Nephron (organoid): Measurements from ENCODE around the gene FAM168A.

Experiments
- H3K27ac Mint-ChIP-seq, 3 experiments: 2 replicates each; pipeline ENCODE4 v1.8.0; 2020; ENCODE audit warnings: mixed read lengths in 3 of 3, mild to moderate bottlenecking in 2 of 3, moderate library complexity in 1 of 3
- H3K27me3 Mint-ChIP-seq: 2 replicates; pipeline ENCODE4 v1.8.0; 2021; ENCODE audit warnings: low read depth, mild to moderate bottlenecking, moderate library complexity, mixed read lengths
- H3K36me3 Mint-ChIP-seq: 2 replicates; pipeline ENCODE4 v1.8.0; 2020; ENCODE audit warnings: low read depth, mixed read lengths
- H3K4me1 Mint-ChIP-seq: 2 replicates; pipeline ENCODE4 v1.8.0; 2020; ENCODE audit warnings: mixed read lengths
- H3K4me3 Mint-ChIP-seq, 3 experiments: 2 replicates each; pipeline ENCODE4 v1.8.0; 2020; ENCODE audit warnings: mild to moderate bottlenecking in 3 of 3, mixed read lengths in 3 of 3, moderate library complexity in 2 of 3
- H3K9me3 Mint-ChIP-seq: 2 replicates; pipeline ENCODE4 v1.8.0; 2020; ENCODE audit warnings: mixed read lengths
- TF ChIP-seq, protein P1 (sequence below), 3 experiments: fragments of 200-600 bp; sonication (generic); IDR thresholded peaks; one replicate each; pipeline ENCODE4 v1.5.0; 2021; ENCODE audit warnings: antibody characterized with exemption in 3 of 3; ENCODE audit not compliant: unreplicated experiment in 3 of 3

FAM168A gene

DNA sequence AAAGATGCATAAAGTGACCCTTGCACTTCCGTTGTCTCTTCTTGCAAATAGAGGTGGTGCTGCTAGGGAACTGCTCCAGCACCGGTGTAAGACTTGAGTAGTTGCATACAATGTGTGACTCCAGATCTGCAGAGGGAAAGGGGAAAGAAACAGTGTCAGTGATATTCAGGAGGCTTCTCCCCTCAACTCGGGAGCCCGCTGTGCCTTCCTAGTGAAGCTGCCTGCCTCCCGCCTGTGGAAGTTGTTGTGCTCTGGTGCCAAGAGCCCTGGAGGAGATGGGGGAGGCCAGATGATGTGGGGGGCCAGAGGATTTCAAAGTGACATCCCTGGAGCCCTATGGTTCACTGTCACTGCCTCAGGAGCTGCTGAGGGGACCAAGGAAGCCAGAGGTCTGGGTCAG is 191.3 kb downstream of the FAM168A start:
- H3K4me3 Mint-ChIP-seq: no peak overlapping the region
- no peak overlapping the region for H3K27ac Mint-ChIP-seq
- peaks cover 46% of the 10 kb centered on the region for H3K36me3 Mint-ChIP-seq
- H3K9me3 Mint-ChIP-seq: no peaks in the 10 kb centered on the region
- TF ChIP-seq, protein P1, sequence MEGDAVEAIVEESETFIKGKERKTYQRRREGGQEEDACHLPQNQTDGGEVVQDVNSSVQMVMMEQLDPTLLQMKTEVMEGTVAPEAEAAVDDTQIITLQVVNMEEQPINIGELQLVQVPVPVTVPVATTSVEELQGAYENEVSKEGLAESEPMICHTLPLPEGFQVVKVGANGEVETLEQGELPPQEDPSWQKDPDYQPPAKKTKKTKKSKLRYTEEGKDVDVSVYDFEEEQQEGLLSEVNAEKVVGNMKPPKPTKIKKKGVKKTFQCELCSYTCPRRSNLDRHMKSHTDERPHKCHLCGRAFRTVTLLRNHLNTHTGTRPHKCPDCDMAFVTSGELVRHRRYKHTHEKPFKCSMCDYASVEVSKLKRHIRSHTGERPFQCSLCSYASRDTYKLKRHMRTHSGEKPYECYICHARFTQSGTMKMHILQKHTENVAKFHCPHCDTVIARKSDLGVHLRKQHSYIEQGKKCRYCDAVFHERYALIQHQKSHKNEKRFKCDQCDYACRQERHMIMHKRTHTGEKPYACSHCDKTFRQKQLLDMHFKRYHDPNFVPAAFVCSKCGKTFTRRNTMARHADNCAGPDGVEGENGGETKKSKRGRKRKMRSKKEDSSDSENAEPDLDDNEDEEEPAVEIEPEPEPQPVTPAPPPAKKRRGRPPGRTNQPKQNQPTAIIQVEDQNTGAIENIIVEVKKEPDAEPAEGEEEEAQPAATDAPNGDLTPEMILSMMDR (IDR thresholded peaks at IDR 0.05; ENCODE audit: unreplicated experiment in 3 of 3): no peak
- H3K4me1 Mint-ChIP-seq: peaks cover 10% of the 10 kb centered on the region
- no peaks in the 10 kb centered on the region for H3K27me3 Mint-ChIP-seq

DNA sequence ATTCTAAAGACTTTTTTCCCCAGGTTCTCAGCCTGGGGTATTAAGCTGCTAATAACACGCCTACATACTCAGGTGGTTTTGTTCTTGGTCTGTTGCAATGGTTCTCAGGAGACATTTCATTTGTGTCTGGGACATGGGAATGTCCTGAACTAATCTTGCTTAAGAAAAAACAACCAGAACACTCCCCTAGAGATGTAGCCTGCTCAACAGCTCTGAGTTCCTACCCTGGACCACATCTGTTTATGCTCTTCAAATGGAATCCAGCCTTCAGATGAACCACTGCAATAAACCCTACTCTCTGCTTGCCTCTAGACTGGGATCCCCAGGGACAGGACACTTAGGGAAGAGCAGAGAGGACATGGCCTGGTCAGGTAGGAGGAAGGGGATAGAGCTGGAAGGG is 191.8 kb downstream of the FAM168A start:
- H3K4me1 Mint-ChIP-seq: peaks cover 12% of the 10 kb centered on the region
- TF ChIP-seq, protein P1 (IDR thresholded peaks at IDR 0.05; ENCODE audit: unreplicated experiment in 3 of 3): no peak
- H3K27me3 Mint-ChIP-seq: no peaks in the 10 kb centered on the region
- H3K4me3 Mint-ChIP-seq: no peak overlapping the region
- H3K27ac Mint-ChIP-seq: no peak overlapping the region
- no peaks in the 10 kb centered on the region for H3K9me3 Mint-ChIP-seq
- H3K36me3 Mint-ChIP-seq: peaks cover 45% of the 10 kb centered on the region

DNA sequence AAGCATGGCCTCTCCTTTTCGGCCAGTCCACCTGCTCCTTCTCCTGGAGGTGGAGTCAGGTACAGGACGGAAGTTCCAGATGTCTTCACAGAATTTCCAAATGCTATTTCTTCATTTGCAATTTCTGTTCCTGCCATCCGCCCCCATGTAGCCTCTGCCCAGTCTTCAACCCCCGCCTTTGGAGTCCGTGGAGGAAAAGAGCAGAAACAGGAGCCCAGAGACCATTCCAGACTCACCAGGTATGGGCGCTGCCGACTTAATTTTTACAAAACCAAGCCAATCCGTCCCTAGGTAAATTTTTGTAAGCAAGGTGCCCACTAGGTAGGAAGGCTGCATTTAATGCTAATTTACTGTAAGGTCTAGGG is 192.8 kb downstream of the FAM168A start:
- H3K27ac Mint-ChIP-seq: no peak overlapping the region
- H3K9me3 Mint-ChIP-seq: no peaks in the 10 kb centered on the region
- peaks cover 37% of the 10 kb centered on the region for H3K36me3 Mint-ChIP-seq
- H3K27me3 Mint-ChIP-seq: no peaks in the 10 kb centered on the region
- TF ChIP-seq, protein P1 (IDR thresholded peaks at IDR 0.05; ENCODE audit: unreplicated experiment in 3 of 3): no peak
- no peak overlapping the region for H3K4me3 Mint-ChIP-seq
- H3K4me1 Mint-ChIP-seq: peaks cover 20% of the 10 kb centered on the region

DNA sequence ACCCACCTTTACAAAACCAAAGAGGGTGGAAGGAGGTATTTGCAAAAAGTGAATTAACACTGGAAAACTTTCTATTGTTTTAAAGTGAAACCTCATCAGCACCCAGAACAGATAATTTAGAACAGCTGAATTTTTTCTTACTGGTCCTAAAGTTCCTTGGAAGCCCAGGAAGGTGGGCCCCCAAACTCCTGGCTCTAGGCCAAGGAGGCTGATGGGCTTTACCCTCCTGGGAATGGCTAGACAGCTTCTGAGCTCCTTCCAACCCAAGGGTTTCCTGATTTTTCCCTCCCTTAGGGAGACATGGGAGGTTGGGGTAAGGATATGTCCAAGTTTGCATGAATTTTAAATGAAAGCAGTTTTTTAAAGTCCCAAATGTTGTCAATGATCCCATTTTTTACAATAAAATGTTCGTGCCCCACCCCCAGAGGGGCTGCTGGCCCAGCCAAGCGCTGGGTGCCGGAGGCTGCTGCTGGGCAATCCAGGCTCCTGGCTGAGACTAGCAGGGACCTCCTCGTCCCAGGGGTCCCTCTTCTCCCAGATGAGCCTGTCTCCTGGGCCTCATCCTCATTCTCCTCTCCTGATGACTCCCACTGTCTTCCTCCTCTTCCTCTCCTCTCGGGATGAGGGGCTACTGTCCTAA is 193.3 kb downstream of the FAM168A start:
- Mint-ChIP-seq H3K4me3 (no peak overlapping the region), H3K27me3 (no peaks in the 10 kb centered on the region), H3K4me1 (peaks cover 20% of the 10 kb centered on the region), H3K9me3 (no peaks in the 10 kb centered on the region), H3K27ac (no peak overlapping the region), H3K36me3 (peaks cover 34% of the 10 kb centered on the region)
- TF ChIP-seq, protein P1 (IDR thresholded peaks at IDR 0.05; ENCODE audit: unreplicated experiment in 3 of 3): no peak

DNA sequence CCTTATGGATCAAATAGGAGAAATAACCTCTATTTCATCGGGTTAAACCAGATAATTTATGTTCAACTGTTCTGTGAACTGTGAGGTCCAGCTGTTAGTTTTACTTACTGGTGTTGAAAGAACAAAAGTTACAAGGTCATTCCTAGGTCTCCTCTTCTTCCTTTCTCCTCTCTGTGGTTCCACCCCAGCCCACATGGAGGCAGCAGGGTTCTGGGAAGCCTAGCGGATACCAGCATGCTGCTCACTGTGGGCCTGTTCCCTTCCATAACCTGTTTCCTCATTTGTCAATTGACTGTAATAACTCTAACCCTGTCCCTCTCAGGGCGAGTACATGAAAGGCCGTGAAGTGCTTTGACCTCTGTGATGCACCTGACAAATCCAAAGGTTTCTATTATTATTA is 193.9 kb downstream of the FAM168A start:
- Mint-ChIP-seq H3K4me3 (no peak overlapping the region), H3K27me3 (no peaks in the 10 kb centered on the region), H3K27ac (peak overlapping the region in 1 of 3 experiments; percentile 10), H3K4me1 (peaks cover 20% of the 10 kb centered on the region), H3K9me3 (no peaks in the 10 kb centered on the region), H3K36me3 (peaks cover 28% of the 10 kb centered on the region)
- TF ChIP-seq, protein P1 (IDR thresholded peaks at IDR 0.05; ENCODE audit: unreplicated experiment in 3 of 3): peak; percentile 60 to 72 (median 70)

DNA sequence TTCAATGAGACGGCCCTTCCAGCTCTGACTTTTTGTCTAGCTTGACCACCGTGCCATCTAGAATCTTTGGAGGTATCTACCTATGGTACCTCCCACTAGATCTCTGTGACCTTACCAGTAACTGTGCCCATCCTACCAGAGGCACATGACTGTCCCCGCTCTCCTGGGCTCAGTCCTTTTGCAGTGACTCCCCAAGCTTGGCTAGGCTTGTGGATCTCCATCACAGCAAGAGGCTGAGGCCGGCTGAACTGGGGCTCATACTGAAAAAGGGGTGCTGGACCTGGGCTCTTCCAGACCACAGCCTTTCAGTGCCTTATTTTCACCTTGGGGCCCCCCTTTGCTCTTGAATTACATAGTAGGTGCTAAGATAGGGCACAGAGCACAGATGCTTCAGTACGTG is 194.4 kb downstream of the FAM168A start:
- TF ChIP-seq, protein P1 (IDR thresholded peaks at IDR 0.05; ENCODE audit: unreplicated experiment in 3 of 3): no peak
- H3K27me3 Mint-ChIP-seq: no peaks in the 10 kb centered on the region
- H3K9me3 Mint-ChIP-seq: no peaks in the 10 kb centered on the region
- no peak overlapping the region for H3K27ac Mint-ChIP-seq
- peaks cover 24% of the 10 kb centered on the region for H3K36me3 Mint-ChIP-seq
- no peak overlapping the region for H3K4me3 Mint-ChIP-seq
- H3K4me1 Mint-ChIP-seq: peaks cover 20% of the 10 kb centered on the region
